ENCODE measurements around the gene USP46.

The USP46 gene

DNA sequence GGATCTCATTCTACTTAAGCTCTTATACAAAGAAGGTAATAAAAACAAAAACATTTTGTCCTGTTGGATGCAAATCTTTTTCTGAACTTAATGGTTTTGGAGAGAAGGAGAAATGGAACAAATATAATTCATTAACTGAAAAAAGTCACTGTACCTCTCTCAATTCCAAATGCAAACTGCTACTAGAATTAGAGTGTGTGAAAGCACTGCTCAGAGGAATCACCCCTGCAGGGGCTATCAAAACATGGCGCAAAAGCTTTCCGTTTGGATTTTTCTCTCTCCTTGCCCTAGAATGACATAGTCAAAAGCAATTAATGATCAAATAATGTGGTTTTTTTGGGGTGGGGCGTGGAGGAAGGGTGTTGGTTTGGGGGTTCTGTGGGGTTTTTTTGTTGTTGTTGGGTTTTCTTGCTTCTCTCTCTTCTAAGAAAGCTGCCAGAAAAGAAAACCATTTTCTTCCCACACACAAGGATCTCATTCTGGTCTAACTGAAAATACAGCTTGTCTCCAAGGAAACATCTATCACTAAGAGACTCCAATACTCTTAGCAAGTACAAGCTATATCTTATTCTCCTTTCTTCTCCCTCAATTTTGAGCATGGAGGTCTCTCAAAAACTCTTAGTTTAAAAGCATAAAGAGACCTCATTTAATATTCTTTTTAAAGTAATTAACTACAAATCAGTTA lies 41.6 kb downstream of the USP46 start:
- DNase-seq: no peak

DNA sequence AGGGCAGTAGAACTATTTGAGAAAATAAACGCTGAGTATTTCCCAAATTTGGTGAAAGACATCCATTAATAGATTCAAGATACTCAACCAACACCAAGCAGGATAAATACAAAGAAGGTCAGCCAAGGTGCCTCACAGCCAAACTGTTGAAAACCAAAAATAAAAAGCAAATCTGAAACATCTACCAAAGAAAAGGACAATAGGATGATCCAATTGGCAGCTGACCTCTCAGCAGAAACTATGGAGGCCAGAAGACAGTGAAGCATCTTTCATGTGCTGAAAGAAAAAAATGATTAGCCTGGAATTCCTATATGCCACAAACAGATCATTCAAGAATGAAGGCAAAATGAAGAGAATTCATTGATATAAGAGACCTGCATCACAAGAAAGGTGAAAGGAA lies 44.9 kb downstream of the USP46 start:
- no peak for DNase-seq

DNA sequence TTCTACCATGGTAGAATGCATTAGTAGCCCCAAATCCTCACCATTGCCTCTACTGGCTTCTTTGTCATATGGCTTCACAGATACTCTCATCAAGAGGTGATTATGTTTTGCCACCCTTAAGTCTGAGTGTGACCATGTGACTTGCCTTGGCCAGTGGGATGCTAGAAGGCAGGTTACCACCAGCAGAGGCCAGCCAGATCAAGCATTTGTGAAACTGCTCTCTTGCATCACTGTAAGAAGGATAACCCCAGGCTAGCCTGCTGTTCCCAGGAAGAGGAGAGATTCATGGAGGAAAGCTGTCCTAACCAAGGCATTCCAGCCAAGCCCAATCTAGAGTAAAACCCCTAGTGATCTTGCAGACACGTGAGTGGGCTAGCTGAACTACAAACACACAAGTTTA lies 46.8 kb downstream of the USP46 start:
- no peak for DNase-seq

DNA sequence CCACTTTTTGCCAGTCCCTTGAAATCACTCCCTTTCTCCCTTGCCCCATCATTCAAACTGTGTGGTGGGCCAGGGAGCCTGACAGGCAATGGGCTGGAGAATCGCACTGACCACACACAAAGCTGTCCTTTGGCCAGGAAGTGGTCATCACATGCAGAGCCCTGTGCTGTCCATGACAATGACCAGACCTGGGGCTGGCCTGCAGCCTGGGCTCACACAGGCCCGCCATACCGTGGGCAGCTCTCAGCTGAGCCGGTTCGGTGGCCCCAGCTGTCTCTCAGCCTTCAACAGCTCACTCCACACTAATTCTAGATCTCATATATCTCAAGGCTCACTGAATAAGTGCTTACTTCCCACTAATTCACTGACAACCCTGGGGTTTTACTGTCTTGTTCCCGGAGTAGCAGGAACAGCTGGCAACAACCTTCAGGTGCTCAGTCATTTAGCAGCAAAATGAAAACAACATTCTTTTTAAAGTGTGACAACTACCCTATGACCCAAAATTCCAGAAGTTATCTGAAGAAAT lies 48.0 kb downstream of the USP46 start:
- DNase-seq: peak; percentile 59

DNA sequence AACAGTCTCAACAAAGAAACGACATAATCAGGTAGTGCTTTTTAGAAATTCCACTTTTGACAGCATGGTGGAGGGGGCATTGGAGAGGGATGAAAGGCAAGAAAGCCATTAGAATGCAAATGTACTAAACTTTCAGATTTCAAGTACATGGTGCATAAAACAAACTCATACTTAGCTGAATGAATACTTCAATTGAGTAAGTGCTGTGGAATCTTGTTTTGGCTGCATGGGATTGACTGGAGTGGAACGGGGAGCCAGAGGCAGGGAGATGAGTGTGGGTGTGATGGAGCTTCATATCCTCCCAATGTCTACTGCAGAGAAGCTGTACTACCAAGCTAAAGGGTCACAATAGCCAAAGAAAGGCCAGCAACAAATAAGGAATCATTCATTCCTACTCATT lies 52.4 kb downstream of the USP46 start:
- no peak for DNase-seq

DNA sequence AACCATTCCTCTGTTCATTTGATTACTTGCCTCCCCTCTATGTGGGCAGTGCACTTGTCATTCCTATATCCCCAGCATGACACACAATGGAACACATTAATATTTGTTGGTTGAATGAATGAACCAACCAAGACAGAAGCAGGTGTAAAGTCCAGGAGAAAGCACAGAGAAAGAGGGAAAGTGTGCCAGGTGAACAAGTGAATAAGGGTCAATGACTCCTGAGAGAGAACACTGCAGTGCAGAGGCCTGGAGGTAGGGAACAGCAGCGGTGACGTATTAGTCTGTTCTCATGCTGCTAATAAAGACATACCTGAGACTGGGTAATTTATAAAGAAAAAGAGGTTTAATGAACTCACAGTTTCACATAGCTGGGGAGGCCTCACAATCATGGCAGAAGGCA lies 53.1 kb downstream of the USP46 start:
- no peak for DNase-seq

GRCh38 chr4:52604215-52604614 lies 54.9 kb downstream of the USP46 start:
- DNase-seq: no peak

DNA sequence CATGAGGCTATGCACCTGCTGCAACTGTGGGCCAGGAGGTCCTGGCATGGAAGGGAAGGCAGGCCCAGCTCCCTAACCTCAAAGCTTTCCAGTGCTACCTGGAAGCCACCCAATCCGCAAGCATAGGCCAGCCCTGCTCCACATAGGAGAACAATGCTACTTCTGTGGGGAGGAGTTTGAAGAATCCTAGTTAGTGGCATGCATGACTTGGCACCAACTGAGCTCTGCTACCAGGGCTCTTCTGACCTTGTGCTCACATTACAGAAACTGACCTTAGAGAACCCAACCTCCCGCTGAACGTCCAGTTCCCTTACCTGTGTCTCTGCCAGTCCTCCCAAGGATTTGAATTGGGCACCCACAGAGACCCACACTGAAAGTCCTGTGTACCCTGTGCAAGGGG lies 58.8 kb downstream of the USP46 start:
- no peak for DNase-seq

DNA sequence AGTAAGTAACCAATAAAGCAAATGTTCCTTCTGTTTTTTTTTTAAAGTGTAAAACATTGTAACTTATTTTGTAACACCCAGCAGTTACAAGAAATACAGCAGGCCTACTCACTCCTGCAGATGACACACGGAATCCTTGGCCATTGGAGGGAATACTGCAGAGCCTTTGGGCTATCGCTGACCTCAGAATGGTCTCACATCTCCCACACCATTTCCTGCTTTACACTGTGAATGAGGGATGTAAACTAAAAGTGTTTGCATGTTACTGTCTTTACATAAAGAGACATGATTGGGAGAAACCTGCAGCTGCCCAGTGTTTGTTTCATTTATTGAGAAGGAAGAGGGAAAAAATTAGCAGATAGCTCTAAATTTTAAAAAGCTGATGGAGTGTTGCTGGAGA lies 64.1 kb downstream of the USP46 start:
- DNase-seq: no peak

- DNase-seq: no peak
Observed at GRCh38 chr4:52592287-52592686, 66.8 kb downstream of the USP46 start.

- DNase-seq: peak; percentile 60
Observed at GRCh38 chr4:52588771-52589591, 70.1 kb downstream of the USP46 start.

DNA sequence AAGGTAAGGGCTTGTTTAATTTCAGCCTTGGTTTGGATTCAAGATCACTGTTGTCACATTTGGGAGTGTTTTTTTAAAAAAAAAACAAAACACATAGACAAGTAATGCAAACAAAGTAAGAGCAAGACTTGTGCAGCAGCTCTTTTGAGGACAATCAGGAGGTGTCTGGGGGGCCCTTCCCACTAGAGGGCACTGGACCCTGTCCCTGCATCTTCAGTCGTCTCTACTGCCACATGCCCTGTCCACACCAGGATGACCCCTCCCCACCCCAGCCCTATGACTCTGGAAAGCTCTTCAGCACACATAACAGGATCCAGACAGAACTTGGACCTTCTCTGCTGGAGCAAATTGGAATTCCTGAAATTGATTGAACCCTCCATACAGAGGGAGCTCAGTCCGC lies 71.0 kb downstream of the USP46 start:
- peak; percentile 71 for DNase-seq

GRCh38 chr4:52586069-52586468 lies 73.0 kb downstream of the USP46 start:
- DNase-seq: no peak

DNA sequence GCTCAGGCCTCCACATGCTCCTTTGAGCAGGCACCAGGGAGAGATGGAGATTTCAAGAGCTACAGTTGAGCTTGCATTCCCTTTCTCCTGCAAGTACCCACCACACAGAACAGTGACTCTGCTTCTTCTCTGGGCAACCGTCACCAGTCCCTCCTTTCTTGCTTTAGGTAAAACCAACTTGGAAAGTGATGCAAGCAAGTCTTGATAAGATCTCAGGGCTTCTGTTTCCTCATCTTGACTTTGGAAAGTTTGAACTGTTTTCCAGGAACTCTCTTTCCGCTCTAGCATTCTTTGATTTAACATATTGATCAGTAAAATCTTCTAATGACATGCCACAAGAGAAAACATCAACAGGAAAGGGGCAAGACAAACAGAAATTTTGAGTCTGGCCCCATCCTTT lies 73.7 kb downstream of the USP46 start:
- DNase-seq: no peak

- DNase-seq: no peak
Observed at GRCh38 chr4:52579602-52580272, 79.4 kb downstream of the USP46 start.

GRCh38 chr4:52578951-52579350 lies 80.2 kb downstream of the USP46 start:
- DNase-seq: no peak

DNA sequence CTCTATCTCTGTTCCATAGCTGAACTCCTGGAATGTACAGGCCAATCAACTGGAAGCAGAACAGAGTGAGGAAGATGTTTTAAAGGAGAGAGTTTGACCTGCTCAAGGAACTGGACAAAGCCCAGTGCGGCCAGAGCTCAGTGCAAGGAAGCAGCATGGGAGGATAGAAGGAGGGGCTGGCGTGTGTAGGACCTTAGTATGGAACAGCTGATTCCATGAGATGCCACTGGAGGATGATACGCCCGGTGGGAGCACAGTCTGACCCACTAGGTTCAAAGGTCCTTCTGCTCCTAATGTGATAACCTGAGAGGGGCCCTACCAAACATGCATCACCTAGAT lies 81.5 kb downstream of the USP46 start:
- no peak for DNase-seq

DNA sequence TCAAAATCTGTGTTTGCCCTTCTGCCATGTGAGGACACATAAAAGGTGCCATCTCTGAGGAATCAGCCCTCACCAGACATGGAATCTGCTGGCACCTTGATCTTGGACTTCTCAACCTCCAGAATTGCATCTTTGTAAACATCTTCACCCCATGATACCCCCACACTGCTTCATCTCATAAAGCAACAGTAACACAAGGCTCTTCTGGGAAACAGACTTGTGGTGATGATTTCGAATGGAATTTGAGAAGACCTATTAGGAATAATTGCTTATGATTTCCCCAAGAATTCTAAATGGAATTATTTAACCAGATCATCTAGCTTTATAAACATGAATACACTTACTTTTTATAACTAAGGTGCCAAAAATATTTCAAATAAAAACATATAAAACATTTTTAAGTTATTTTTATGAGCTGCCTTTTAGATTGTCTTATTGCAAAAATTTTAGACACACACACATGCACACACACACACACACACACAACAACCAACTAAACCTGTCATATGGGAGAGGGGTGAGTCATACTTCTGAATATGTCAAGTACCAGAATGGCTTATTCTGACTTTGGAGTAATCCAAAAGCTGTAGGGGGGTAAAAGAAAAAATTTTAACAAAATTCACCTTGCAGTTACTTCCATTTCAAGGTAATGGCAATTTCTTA lies 82.0 kb downstream of the USP46 start:
- no peak for DNase-seq

DNA sequence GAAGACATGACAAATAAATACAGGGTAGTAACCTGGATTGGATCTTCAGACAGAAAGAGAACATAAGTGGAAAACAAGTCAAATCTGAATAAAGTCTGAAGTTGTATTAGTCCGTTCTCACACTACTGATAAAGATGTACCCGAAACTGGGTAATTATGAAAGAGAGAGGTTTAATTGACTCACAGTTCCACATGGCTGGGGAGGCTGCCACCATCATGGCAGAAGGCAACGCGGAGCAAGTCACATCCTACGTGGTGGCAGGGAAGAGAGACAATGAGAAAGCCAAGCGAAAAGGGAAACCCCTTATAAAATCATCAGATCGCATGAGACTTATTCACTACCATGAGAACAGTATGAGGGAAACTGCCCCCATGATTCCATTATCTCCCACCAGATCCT lies 82.8 kb downstream of the USP46 start:
- DNase-seq: no peak

DNA sequence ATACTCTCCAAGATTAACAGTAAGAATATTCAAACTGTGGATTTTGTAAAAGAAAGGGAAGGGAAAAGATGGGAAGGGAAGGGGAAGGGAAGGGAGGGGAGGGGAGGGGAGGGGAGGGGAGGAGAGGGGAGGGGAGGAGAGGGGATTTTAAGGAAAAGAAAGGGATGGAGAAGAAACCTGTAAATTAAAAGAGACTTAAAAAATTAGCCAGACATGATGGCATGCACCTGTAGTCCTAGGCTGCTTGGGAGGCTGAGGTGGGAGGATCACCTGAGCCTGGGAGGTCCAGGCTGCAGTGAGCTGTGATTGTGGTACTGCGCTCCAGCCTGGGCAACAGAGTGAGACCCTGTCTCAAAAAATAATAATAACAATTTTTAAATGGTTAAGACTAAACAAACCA lies 83.7 kb downstream of the USP46 start:
- no peak for DNase-seq

DNA sequence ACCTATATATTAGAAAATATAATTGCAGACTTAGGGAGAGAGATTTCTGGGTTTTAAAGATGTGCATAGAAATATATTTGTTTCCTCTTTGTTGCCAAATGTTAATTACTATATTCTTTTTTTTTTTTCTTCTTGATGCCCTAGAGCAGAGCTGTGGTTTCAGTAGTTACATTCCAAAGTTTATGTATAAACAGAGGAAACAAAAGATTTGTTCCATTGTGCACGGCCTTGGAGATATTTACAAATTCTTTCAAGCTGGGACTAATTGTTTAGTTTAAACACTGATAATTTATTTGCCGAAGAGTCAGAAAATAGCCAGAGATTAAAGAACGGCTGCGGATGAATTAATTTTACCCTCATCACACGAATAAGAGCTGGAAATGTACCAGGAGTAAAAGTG lies 85.1 kb downstream of the USP46 start:
- DNase-seq: no peak

GRCh38 chr4:52573551-52573950 lies 85.5 kb downstream of the USP46 start:
- no peak for DNase-seq

- DNase-seq: no peak
Observed at GRCh38 chr4:52572936-52573485, 86.1 kb downstream of the USP46 start.

All from islet precursor cell (in vitro differentiated cells).